PC-3 (cell line): Measurements from ENCODE around the gene TANC1. TPM values are rescaled to one million over a fixed set of nuclear protein-coding genes. Genes with fewer than 3 reads are reported as not detected.

ENCODE experiments used
- ATAC-seq: fragments of 200-7000 bp; cut with Tn5 transposase; 2 replicates; pipeline ENCODE4 v1.9.1; 2020; ENCODE audit warnings: mild to moderate bottlenecking, moderate library complexity
- BruUV-seq: library from RNA; stranded (reverse); fragments of 400-500 nt; replicated peaks from 2 replicates; lab custom pipeline; 2021; lab: Mats Ljungman, UMichigan
- CTCF ChIA-PET: fragments of 300-600 bp; sonication (Branson Sonifier 250); formaldehyde crosslinking; loops from one replicate; lab custom pipeline; 2022; ENCODE audit warnings: antibody characterized with exemption; lab: Charles Lee
- POLR2A ChIA-PET: fragments of 300-600 bp; sonication (Branson Sonifier 250); formaldehyde crosslinking; loops from one replicate; lab custom pipeline; 2022; ENCODE audit warnings: antibody characterized with exemption; ENCODE audit not compliant: unreplicated experiment; lab: Charles Lee
- DNase-seq: peaks from one replicate; pipeline ENCODE4 v3.0.0-alpha.2; 2015
- H2AFZ ChIP-seq: fragments of 300-600 bp; sonication (generic); 2 replicates; pipeline ENCODE4 v1.6.0; 2016; ENCODE audit warnings: antibody characterized with exemption, low read length
- H3F3A ChIP-seq: fragments of 300-600 bp; sonication (generic); one replicate; pipeline ENCODE4 v1.6.0; 2017; ENCODE audit warnings: antibody characterized with exemption, low read length, control low read depth, mild to moderate bottlenecking; ENCODE audit not compliant: unreplicated experiment
- H3K27ac ChIP-seq: fragments of 300-600 bp; sonication (generic); 2 replicates; pipeline ENCODE4 v1.5.1; 2016; ENCODE audit warnings: mild to moderate bottlenecking, low read length
- H3K27me3 ChIP-seq: fragments of 300-600 bp; sonication (generic); 2 replicates; pipeline ENCODE4 v1.6.1; 2016; ENCODE audit warnings: low read length, mixed read lengths
- H3K36me3 ChIP-seq: fragments of 300-600 bp; sonication (generic); 2 replicates; pipeline ENCODE4 v1.6.1; 2016; ENCODE audit warnings: low read depth, mixed run types, low read length, mixed read lengths
- H3K4me1 ChIP-seq: fragments of 300-600 bp; sonication (generic); 2 replicates; pipeline ENCODE4 v1.5.1; 2016; ENCODE audit warnings: low read length; ENCODE audit not compliant: insufficient read depth
- H3K4me2 ChIP-seq: fragments of 300-600 bp; sonication (generic); 2 replicates; pipeline ENCODE4 v1.6.0; 2016; ENCODE audit warnings: low read length
- H3K4me3 ChIP-seq: fragments of 300-600 bp; sonication (generic); 2 replicates; pipeline ENCODE4 v1.5.1; 2016; ENCODE audit warnings: mild to moderate bottlenecking, low read length, mixed read lengths
- H3K79me2 ChIP-seq: fragments of 300-600 bp; sonication (generic); 2 replicates; pipeline ENCODE4 v1.6.1; 2017; ENCODE audit warnings: low read length, mixed read lengths
- H3K9ac ChIP-seq: fragments of 300-600 bp; sonication (generic); 2 replicates; pipeline ENCODE4 v1.6.0; 2016; ENCODE audit warnings: mild to moderate bottlenecking, low read length
- H3K9me2 ChIP-seq: fragments of 300-600 bp; sonication (generic); replicated peaks from 2 replicates; pipeline ENCODE4 v1.6.1; 2016; ENCODE audit warnings: mixed run types, low read length, mixed read lengths
- H3K9me3 ChIP-seq: fragments of 300-600 bp; sonication (generic); 2 replicates; pipeline ENCODE4 v1.6.1; 2016; ENCODE audit warnings: low read length, mixed read lengths
- H4K20me1 ChIP-seq: fragments of 300-600 bp; sonication (generic); 2 replicates; pipeline ENCODE4 v1.6.1; 2016; ENCODE audit warnings: low read length, mixed read lengths
- CTCF ChIP-seq: fragments of 300-600 bp; sonication (generic); conservative IDR thresholded peaks from 2 replicates; pipeline ENCODE4 v1.5.1; 2017; ENCODE audit warnings: antibody characterized with exemption, low read depth, mild to moderate bottlenecking, low read length
- EZH2 ChIP-seq: fragments of 300-600 bp; sonication (generic); IDR thresholded peaks from one replicate; pipeline ENCODE4 v1.6.1; 2017; ENCODE audit warnings: antibody characterized with exemption, mild to moderate bottlenecking, low read length; ENCODE audit not compliant: unreplicated experiment
- EZH2phosphoT487 ChIP-seq: fragments of 300-600 bp; sonication (generic); IDR thresholded peaks from 2 replicates; pipeline ENCODE4 v1.6.1; 2018; ENCODE audit warnings: mild to moderate bottlenecking, antibody characterized with exemption, low read length, borderline replicate concordance
- intact Hi-C: fragments of 100-400 bp; cut with micrococcal nuclease; formaldehyde crosslinking; loops from 2 replicates; pipeline ENCODE4 v1.9.0; 2023
- total RNA-seq: library from RNA; depleted of rRNA; stranded (reverse); fragments of >200 nt; gene quantifications from 2 replicates; pipeline ENCODE4 v1.2.3, GENCODE V29; 2014

Gene TANC1
- total RNA-seq, 1 experiment from 2014 or later, result 17.6 TPM

GRCh38 chr2:158996378-158996993 is 28.0 kb downstream of the TANC1 start:
- Histone ChIP-seq H3K9ac (no peak overlapping the region), H3K36me3 (no peaks in the 10 kb centered on the region), H3K4me1 (peaks cover 79% of the 10 kb centered on the region), H3K27ac (no peak overlapping the region), H3K4me3 (no peak overlapping the region), H3K9me2 (no peaks in the 10 kb centered on the region), H3F3A (no peaks in the 10 kb centered on the region), H3K9me3 (no peaks in the 10 kb centered on the region), H3K27me3 (no peaks in the 10 kb centered on the region), H3K4me2 (peak overlapping the region; percentile 52; the same call in 1 of the 2 replicates), H2AFZ (no peak overlapping the region), H4K20me1 (no peaks in the 10 kb centered on the region), H3K79me2 (peaks cover 98% of the 10 kb centered on the region)
- ChIA-PET CTCF (interaction anchor here (0.5 kb wide), 1 partner anchor 93 kb away, joined by 4 read pairs; no protein-coding TSS in a partner anchor), POLR2A (no interaction called here)
- no peak for DNase-seq
- no peak for TF ChIP-seq EZH2phosphoT487
- no peak for TF ChIP-seq EZH2
- peak; percentile 55 for TF ChIP-seq CTCF
- intact Hi-C loops, result no loop called here
- ATAC-seq, result no peak
- no TSS peak for BruUV-seq

- Histone ChIP-seq H3K9me2 (no peaks in the 10 kb centered on the region), H4K20me1 (no peaks in the 10 kb centered on the region), H3K4me2 (peak overlapping the region; percentile 52; the same call in 1 of the 2 replicates), H3K79me2 (peaks cover 90% of the 10 kb centered on the region), H3F3A (no peaks in the 10 kb centered on the region), H3K27ac (no peak overlapping the region), H3K9me3 (no peaks in the 10 kb centered on the region), H3K4me3 (no peak overlapping the region), H2AFZ (no peak overlapping the region), H3K9ac (no peak overlapping the region), H3K27me3 (no peaks in the 10 kb centered on the region), H3K4me1 (peaks cover 73% of the 10 kb centered on the region), H3K36me3 (no peaks in the 10 kb centered on the region)
- DNase-seq (no peak), ATAC-seq (no peak)
- CTCF ChIA-PET, result interaction anchor here (0.5 kb wide), 1 partner anchor 94 kb away, joined by 4 read pairs; no protein-coding TSS in a partner anchor
- TF ChIP-seq EZH2phosphoT487, result no peak
- TF ChIP-seq EZH2, result no peak
- TF ChIP-seq CTCF, result no peak
- POLR2A ChIA-PET, result no interaction called here
- intact Hi-C loops, result no loop called here
- no TSS peak for BruUV-seq
Observed at GRCh38 chr2:158997037-158997790, 28.8 kb downstream of the TANC1 start.
